ENCODE results near the gene RBMXL2. TPM values are rescaled to one million over a fixed set of nuclear protein-coding genes. Genes with fewer than 3 reads are reported as not detected.

RBMXL2 gene
- 0.16 TPM in 1 of 2 replicates, not detected in the other for total RNA-seq

DNA sequence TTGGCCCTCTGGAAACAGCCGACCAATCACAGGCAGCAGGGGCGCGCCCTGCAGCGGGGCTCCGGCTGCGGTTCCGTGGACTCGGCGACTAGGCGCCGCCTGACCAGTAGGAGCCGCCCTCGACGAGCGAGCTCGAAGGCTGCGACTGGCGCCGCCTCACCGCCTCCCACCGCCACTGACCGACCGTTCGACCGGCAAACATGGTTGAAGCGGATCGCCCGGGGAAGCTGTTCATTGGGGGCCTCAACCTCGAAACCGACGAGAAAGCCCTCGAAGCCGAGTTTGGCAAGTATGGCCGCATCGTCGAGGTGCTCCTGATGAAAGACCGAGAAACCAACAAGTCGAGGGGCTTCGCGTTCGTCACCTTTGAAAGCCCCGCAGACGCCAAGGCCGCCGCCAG lies at the start of gene RBMXL2:
Gene RBMXL2, plus strand, starts transcription at position 78 of the 400 bp plus-strand sequence. Its CDS starts 123 bp downstream, at position 201.

Other genes with a start within 250 kb of the RBMXL2 start
- gene OR10A5, start 243.3 kb upstream of the RBMXL2 start, total RNA-seq = not detected in 2 replicates
- gene OR10A2, start 225.9 kb upstream of the RBMXL2 start, total RNA-seq = not detected in 2 replicates
- gene OR10A4, start 212.4 kb upstream of the RBMXL2 start, total RNA-seq = not detected in 2 replicates
- 0.32 and 0.61 TPM in 2 replicates for gene OR2D2, start 196.5 kb upstream of the RBMXL2 start, total RNA-seq
- not detected in 2 replicates for gene OR2D3, start 168.0 kb upstream of the RBMXL2 start, total RNA-seq
- gene ZNF215, start 162.6 kb upstream of the RBMXL2 start, total RNA-seq = 5.7 and 7.4 TPM in 2 replicates
- gene ZNF214, start 68.7 kb upstream of the RBMXL2 start, total RNA-seq = 2.1 and 4.7 TPM in 2 replicates
- 0.16 and 0.24 TPM in 2 replicates for gene NLRP14, start 68.5 kb upstream of the RBMXL2 start, total RNA-seq
- 0.12 and 0.32 TPM in 2 replicates for gene SYT9, start 162.9 kb downstream of the RBMXL2 start, total RNA-seq

Data from hair follicle dermal papilla cell (primary cell).